ENCODE data around the gene ESF1. TPM values are rescaled to one million over a fixed set of nuclear protein-coding genes. Genes with fewer than 3 reads are reported as not detected.

The ESF1 gene
- polyA plus RNA-seq, 1 donor: 20.0 TPM

DNA sequence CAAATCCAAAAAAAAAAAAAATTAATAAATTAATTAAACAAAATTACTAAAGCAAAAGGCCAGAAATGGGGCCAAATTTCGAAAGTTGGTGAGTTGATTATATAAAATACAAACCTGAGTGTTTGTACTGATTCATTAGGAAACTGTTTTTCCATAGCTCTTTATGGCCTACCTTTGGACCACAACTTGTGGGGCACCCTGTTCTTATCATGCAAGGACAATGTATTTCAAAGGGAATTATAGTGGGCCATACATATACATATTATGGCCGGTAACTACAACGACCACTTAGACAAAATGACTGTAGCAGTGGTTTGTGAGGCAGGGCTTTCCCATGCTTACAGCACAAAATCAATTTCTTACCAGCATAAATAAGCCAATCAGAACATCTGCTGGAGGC lies 69.5 kb downstream of the ESF1 start:
- H3K36me3 ChIP-seq (ENCODE audit: control insufficient read depth, insufficient read depth, low read length): peaks cover 22% of the 10 kb centered on the region
- H3K9me3 ChIP-seq (ENCODE audit: control insufficient read depth, low read depth, low read length): no peaks in the 10 kb centered on the region
- WGBS (ENCODE audit: insufficient coverage, low lambda C conversion rate): no CpG with 5 or more reads among the region's 3 CpGs
- no peaks in the 10 kb centered on the region for H3K27me3 ChIP-seq (ENCODE audit: control insufficient read depth, insufficient read depth, low read length)
- no peak overlapping the region for H3K27ac ChIP-seq (ENCODE audit: low read length)
- H3K4me3 ChIP-seq (ENCODE audit: low read length): no peak overlapping the region
- peak; percentile 34 to 71 for DNase-seq
- H3K4me1 ChIP-seq (ENCODE audit: control insufficient read depth, insufficient read depth, low read length): no peaks in the 10 kb centered on the region

DNA sequence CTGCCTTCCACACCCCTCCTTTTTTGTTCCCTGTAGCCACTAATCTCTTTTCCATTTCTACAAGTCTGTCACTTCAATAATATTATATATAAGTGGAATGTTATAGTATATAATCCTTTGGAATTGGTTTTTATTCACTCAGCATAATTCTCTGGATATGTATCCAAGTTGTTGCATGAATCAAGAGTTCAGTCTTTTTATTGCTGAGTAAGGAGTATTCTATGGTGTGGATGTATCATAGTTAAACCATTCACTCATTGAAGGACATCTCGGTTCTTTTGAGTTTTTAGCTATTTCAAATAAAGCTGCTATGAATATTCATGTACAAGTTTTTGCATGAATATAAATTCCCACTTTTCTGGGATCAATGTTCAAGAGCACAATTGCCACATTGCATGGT lies 76.5 kb downstream of the ESF1 start:
- Histone ChIP-seq H3K27me3 (ENCODE audit: control insufficient read depth, insufficient read depth, low read length) (no peaks in the 10 kb centered on the region), H3K4me1 (ENCODE audit: control insufficient read depth, insufficient read depth, low read length) (no peaks in the 10 kb centered on the region), H3K9me3 (ENCODE audit: control insufficient read depth, low read depth, low read length) (no peaks in the 10 kb centered on the region), H3K4me3 (ENCODE audit: low read length) (no peak overlapping the region), H3K36me3 (ENCODE audit: control insufficient read depth, insufficient read depth, low read length) (peaks cover 4% of the 10 kb centered on the region), H3K27ac (ENCODE audit: low read length) (no peak overlapping the region)
- 100% methylated on average over 1 of the region's 1 CpG for WGBS (ENCODE audit: insufficient coverage, low lambda C conversion rate)
- no peak for DNase-seq

DNA sequence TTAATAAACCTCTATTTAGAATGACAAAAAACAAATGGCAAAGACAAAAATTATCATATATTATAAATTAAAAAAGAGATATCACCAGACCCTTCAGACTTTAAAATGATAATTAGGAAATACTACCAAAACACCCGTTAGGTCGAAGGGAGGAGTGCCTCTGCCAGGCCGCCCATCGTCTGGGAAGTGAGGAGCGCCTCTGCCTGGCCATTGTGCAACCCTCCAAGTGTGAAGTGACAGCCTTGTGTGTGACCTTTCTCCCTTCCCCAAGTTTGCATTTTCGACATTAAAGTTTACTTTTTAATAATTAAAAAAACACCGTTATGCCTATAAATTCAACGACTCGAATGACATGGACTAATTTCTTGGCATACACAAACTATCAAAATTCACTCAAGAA lies 81.5 kb downstream of the ESF1 start:
- H3K36me3 ChIP-seq (ENCODE audit: control insufficient read depth, insufficient read depth, low read length): no peaks in the 10 kb centered on the region
- no peaks in the 10 kb centered on the region for H3K9me3 ChIP-seq (ENCODE audit: control insufficient read depth, low read depth, low read length)
- no peaks in the 10 kb centered on the region for H3K27me3 ChIP-seq (ENCODE audit: control insufficient read depth, insufficient read depth, low read length)
- H3K27ac ChIP-seq (ENCODE audit: low read length): no peak overlapping the region
- no peak for DNase-seq
- 92% methylated on average over 3 of the region's 9 CpGs for WGBS (ENCODE audit: insufficient coverage, low lambda C conversion rate)
- no peaks in the 10 kb centered on the region for H3K4me1 ChIP-seq (ENCODE audit: control insufficient read depth, insufficient read depth, low read length)
- no peak overlapping the region for H3K4me3 ChIP-seq (ENCODE audit: low read length)

DNA sequence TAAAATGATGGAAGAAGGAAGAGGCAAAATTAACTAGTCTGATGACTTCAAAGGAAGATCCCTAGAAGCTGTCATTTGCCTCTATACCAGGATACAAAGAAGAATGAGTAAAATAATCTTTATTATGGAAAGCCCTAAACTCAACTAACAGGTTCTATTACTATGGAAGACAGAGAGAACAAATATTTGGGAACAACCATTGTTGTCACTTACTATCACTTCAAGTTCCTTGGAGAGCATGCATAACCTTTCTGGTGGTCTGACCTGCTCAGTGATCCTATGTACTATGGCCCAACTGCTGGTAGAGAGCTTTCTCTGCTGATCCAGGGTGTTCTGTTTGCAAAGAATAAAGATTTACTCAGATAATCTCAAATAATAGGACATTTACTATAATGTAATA lies 83.2 kb downstream of the ESF1 start:
- Histone ChIP-seq H3K4me3 (ENCODE audit: low read length) (no peak overlapping the region), H3K36me3 (ENCODE audit: control insufficient read depth, insufficient read depth, low read length) (no peaks in the 10 kb centered on the region), H3K4me1 (ENCODE audit: control insufficient read depth, insufficient read depth, low read length) (no peaks in the 10 kb centered on the region), H3K9me3 (ENCODE audit: control insufficient read depth, low read depth, low read length) (no peaks in the 10 kb centered on the region), H3K27me3 (ENCODE audit: control insufficient read depth, insufficient read depth, low read length) (no peaks in the 10 kb centered on the region), H3K27ac (ENCODE audit: low read length) (no peak overlapping the region)
- DNase-seq: no peak

DNA sequence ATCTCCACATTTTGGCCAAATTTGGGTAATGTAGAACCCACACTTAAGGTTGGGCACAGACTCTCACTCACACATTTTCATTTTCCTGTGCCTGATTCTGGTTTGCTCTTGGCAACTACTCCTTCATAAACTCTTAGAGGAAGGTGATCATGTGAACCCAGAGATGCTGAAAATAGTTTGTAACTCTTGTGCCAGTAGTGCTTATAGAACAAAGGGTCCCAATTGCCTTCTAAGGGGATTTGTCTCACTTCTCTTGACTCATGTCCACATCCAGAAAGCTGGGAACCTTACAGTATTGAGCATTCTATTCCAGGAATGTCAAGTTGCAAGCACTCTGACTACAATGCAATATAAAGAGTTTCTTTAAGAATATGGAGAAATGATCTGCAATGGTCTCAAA lies 84.0 kb downstream of the ESF1 start:
- H3K4me3 ChIP-seq (ENCODE audit: low read length): no peak overlapping the region
- no peaks in the 10 kb centered on the region for H3K4me1 ChIP-seq (ENCODE audit: control insufficient read depth, insufficient read depth, low read length)
- H3K36me3 ChIP-seq (ENCODE audit: control insufficient read depth, insufficient read depth, low read length): no peaks in the 10 kb centered on the region
- no peaks in the 10 kb centered on the region for H3K27me3 ChIP-seq (ENCODE audit: control insufficient read depth, insufficient read depth, low read length)
- no peaks in the 10 kb centered on the region for H3K9me3 ChIP-seq (ENCODE audit: control insufficient read depth, low read depth, low read length)
- H3K27ac ChIP-seq (ENCODE audit: low read length): no peak overlapping the region
- DNase-seq: no peak

DNA sequence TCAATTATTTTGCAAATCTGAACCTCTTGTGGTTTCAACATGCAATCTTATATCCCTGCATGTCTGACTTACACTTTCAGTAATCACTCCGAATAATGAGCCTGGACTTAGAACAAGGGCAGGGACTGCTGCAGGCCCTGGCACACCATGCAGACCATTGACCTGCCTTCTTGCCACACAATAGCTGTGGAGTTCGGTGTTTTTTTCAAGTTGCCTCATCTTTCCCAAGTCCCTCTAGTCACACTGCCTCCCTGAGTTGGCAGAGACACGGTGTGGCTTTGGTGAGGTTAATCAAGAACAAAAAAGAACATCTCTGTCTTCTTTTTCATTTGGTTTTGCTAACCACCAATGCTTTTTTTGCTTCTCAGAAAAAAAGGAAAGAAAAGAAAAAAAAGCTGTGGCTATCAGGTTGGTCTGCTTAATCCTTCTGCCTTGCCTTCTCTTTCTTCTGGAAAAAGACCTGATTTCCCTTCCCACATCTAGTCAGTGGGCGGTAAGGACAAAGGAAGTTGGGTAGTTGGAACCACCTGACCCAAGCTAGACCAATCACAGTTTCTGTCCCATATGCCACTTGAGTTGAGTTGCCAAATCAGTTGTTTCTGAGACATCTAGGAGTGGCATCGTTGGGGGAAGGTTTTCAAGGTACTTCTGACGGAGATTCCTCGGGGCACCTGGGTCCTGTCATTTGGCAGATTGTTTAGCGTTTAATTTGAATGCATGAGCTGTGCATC lies 90.1 kb downstream of the ESF1 start:
- H3K4me3 ChIP-seq (ENCODE audit: low read length): no peak overlapping the region
- H3K9me3 ChIP-seq (ENCODE audit: control insufficient read depth, low read depth, low read length): no peaks in the 10 kb centered on the region
- H3K27me3 ChIP-seq (ENCODE audit: control insufficient read depth, insufficient read depth, low read length): no peaks in the 10 kb centered on the region
- no peaks in the 10 kb centered on the region for H3K36me3 ChIP-seq (ENCODE audit: control insufficient read depth, insufficient read depth, low read length)
- H3K4me1 ChIP-seq (ENCODE audit: control insufficient read depth, insufficient read depth, low read length): no peaks in the 10 kb centered on the region
- WGBS (ENCODE audit: insufficient coverage, low lambda C conversion rate): 63% methylated on average over 1 of the region's 8 CpGs
- H3K27ac ChIP-seq (ENCODE audit: low read length): no peak overlapping the region
- DNase-seq: peak; percentile 26 to 43

DNA sequence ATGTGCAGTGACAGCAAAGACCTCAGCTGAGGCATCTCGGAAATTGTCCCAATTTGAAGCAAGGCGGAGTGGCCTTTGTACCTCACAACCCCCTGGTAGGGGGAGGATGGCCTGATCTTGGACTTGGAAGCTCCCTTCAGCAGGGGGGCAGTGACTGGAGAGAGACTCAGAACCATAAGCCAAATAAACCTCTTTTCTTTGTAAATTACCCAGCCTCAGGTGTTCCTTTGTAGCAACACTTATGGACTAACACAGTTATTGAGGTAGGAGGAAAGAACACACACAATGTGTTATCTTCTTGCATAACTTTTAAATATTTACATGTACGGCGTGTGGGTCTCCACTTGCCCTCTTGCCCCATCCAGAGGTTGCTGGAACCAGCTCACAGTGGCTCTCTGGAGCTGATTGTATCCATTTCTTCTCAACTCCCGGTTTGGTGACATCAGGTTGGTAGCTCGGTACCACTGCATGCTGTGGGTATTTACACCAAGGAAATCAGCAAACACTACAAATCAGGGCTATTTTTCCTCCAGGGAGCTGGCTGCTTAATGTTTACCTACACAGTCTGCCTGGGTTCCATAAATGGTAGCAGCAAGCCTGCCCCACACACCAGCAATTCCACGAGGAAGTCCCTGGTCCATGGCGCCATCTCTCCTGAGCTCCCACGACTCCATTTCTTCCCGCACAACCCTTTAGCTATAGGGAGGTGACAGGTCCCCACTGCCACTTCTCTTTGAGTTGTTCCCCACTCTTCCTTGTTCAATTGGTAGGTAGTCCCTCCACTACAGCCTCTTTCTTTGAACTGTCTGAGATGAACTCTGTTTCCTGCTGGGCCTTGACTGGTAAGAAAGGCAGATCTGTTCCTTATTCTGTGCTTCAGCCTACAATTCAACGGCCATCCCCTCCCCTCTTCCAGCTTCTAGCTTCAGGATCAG lies 91.7 kb downstream of the ESF1 start:
- Histone ChIP-seq H3K4me1 (ENCODE audit: control insufficient read depth, insufficient read depth, low read length) (no peaks in the 10 kb centered on the region), H3K27me3 (ENCODE audit: control insufficient read depth, insufficient read depth, low read length) (no peaks in the 10 kb centered on the region), H3K27ac (ENCODE audit: low read length) (no peak overlapping the region), H3K9me3 (ENCODE audit: control insufficient read depth, low read depth, low read length) (no peaks in the 10 kb centered on the region), H3K4me3 (ENCODE audit: low read length) (no peak overlapping the region), H3K36me3 (ENCODE audit: control insufficient read depth, insufficient read depth, low read length) (no peaks in the 10 kb centered on the region)
- no peak for DNase-seq
- 60% methylated on average over 1 of the region's 11 CpGs for WGBS (ENCODE audit: insufficient coverage, low lambda C conversion rate)

DNA sequence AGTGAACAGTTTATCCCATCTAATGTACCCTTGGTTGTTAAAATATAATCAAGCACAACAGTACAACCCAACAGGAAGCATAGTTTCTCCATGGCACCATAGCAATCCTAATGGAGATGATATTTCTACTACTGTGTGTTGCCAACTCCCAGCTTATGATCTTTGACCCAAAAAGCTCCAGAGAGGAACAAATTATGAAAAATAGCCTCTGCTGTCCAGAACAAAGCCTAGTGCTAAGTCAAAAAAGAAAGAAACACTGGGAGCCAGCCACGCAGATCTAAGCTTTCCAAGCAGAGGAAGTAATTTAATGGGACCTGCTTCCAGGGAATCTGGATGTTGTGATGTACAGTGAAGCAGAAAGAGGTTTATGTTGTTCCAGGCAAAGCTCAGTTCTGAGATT lies 93.8 kb downstream of the ESF1 start:
- H3K27ac ChIP-seq (ENCODE audit: low read length): no peak overlapping the region
- no peak for DNase-seq
- WGBS (ENCODE audit: insufficient coverage, low lambda C conversion rate): no CpG with 5 or more reads among the region's 1 CpG
- H3K4me1 ChIP-seq (ENCODE audit: control insufficient read depth, insufficient read depth, low read length): no peaks in the 10 kb centered on the region
- no peaks in the 10 kb centered on the region for H3K36me3 ChIP-seq (ENCODE audit: control insufficient read depth, insufficient read depth, low read length)
- no peaks in the 10 kb centered on the region for H3K9me3 ChIP-seq (ENCODE audit: control insufficient read depth, low read depth, low read length)
- no peaks in the 10 kb centered on the region for H3K27me3 ChIP-seq (ENCODE audit: control insufficient read depth, insufficient read depth, low read length)
- H3K4me3 ChIP-seq (ENCODE audit: low read length): no peak overlapping the region

DNA sequence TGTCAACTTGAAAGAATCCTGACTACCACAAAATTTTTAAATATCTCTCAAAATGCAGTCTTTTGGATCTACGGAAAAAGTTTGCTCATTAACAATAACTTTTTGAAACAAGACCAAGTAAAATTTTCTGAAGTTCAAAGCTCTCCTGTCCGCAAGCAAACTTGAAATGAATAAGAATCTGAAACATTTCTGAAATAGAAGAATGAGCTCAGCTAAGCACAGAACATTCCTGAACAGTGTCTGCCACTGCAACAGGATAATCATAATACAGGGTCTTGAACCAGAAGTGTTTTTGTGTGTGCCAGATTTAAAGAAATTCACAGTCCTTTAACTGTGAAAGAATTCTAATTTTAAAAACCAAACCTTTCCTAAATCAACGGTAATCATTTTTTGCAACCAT lies 96.9 kb downstream of the ESF1 start:
- WGBS (ENCODE audit: insufficient coverage, low lambda C conversion rate): 100% methylated on average over 1 of the region's 3 CpGs

DNA sequence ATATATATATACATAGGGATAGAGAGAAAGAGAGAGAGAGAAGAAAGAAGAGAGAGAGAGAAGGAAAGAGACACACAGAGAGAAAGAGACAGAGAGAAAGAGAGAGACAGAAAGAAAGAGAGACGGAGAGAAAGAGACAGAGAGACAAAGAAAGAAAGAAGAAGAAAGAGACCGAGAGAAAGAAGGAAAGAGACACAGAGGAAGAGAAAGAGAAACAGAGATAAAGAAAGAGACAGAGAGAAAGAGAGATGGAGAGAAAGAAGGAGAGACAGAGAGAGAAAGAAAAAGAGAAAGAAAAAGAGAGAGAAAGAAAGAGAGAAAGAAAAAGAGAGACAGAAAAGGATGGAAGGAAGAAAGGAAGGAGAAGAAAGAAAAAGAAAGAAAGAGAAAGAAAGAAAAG lies 99.1 kb downstream of the ESF1 start:
- no peak for DNase-seq
- Histone ChIP-seq H3K9me3 (ENCODE audit: control insufficient read depth, low read depth, low read length) (peaks cover 2% of the 10 kb centered on the region), H3K4me3 (ENCODE audit: low read length) (no peak overlapping the region), H3K27me3 (ENCODE audit: control insufficient read depth, insufficient read depth, low read length) (peaks cover 2% of the 10 kb centered on the region), H3K36me3 (ENCODE audit: control insufficient read depth, insufficient read depth, low read length) (no peaks in the 10 kb centered on the region), H3K27ac (ENCODE audit: low read length) (no peak overlapping the region), H3K4me1 (ENCODE audit: control insufficient read depth, insufficient read depth, low read length) (no peaks in the 10 kb centered on the region)
- WGBS (ENCODE audit: insufficient coverage, low lambda C conversion rate): 100% methylated on average over 2 of the region's 2 CpGs

More for the DNA sequence above, 96.9 kb downstream of the ESF1 start:
- Histone ChIP-seq H3K36me3 (ENCODE audit: control insufficient read depth, insufficient read depth, low read length) (no peaks in the 10 kb centered on the region), H3K4me3 (ENCODE audit: low read length) (no peak overlapping the region), H3K4me1 (ENCODE audit: control insufficient read depth, insufficient read depth, low read length) (no peaks in the 10 kb centered on the region), H3K27ac (ENCODE audit: low read length) (no peak overlapping the region), H3K9me3 (ENCODE audit: control insufficient read depth, low read depth, low read length) (no peaks in the 10 kb centered on the region), H3K27me3 (ENCODE audit: control insufficient read depth, insufficient read depth, low read length) (peaks cover 2% of the 10 kb centered on the region)
- no peak for DNase-seq
